Measurements from ENCODE around the gene IL34.

DNA sequence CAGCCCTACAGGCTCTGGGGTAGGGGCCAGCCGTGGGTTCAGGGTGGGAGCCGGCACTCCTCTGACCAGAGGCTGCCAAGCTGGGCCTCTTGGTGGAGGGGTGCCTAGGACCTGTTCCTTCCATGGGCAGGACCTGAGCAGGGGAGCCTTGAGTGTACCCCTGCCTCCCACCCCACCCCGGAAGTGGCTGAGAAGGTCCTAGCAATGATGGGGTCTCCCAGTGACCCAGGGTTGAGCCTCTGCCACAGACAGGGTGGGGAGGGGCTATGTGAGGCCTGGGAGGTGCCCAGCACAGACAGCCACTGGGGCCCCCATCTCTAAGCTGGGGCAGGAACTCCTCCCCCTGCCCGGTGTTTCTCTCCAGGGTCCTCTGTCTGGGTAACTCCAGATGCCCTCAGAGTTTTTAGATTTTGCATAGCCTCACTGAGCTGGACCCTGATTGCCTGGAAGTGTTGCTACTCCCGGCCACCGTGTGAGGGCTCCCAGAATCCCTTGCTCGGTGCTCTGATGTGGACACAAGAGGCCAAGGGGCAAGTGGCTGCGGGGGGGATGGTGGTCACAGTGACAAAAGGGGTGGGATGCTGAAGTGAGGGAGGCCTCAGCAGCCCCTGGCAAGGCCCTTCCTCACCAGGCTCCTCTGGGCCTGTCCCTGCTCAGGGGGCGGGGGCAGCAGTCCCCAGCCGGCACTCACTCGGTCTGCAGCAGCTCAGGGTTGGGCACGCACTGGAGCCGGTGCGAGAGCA is 45.9 kb downstream of the IL34 start:
- TF ChIP-seq CTCF (IDR thresholded peaks at IDR 0.05; ENCODE audit: low read length) (no peak), EZH2 (IDR thresholded peaks at IDR 0.05; ENCODE audit: borderline replicate concordance, low read length) (no peak)

Measured in OCI-LY1 (cell line).